H9 (cell line): ENCODE data around the gene COL4A1. TPM values are rescaled to one million over a fixed set of nuclear protein-coding genes. Genes with fewer than 3 reads are reported as not detected.

Source experiments
- DNase-seq: peaks from one replicate; pipeline ENCODE4 v3.0.0-alpha.2; 2017
- H2AFZ ChIP-seq: one replicate; pipeline ENCODE4 v1.6.1; 2013; ENCODE audit warnings: mild to moderate bottlenecking, low read length, control low read depth, moderate library complexity
- H2AK5ac ChIP-seq: 2 replicates; pipeline ENCODE4 v1.6.1; 2013; ENCODE audit warnings: low read length, control low read depth, mixed read lengths; ENCODE audit not compliant: insufficient read length
- H2BK120ac ChIP-seq: one replicate; pipeline ENCODE4 v1.6.1; 2013; ENCODE audit warnings: low read depth, mild to moderate bottlenecking, low read length, control low read depth, inconsistent platforms; ENCODE audit not compliant: poor library complexity, severe bottlenecking
- H2BK12ac ChIP-seq: 2 replicates; pipeline ENCODE4 v1.6.1; 2013; ENCODE audit warnings: low read length, control low read depth, mixed read lengths, low read depth; ENCODE audit not compliant: insufficient read length
- H2BK15ac ChIP-seq: 2 replicates; pipeline ENCODE4 v1.6.1; 2013; ENCODE audit warnings: low read depth, low read length, control low read depth
- H2BK20ac ChIP-seq: one replicate; pipeline ENCODE4 v1.6.1; 2013; ENCODE audit warnings: low read depth, mild to moderate bottlenecking, low read length, control low read depth, inconsistent platforms; ENCODE audit not compliant: poor library complexity, severe bottlenecking
- H2BK5ac ChIP-seq: 2 replicates; pipeline ENCODE4 v1.6.1; 2013; ENCODE audit warnings: low read length, control low read depth, mixed read lengths; ENCODE audit not compliant: insufficient read length
- H3K14ac ChIP-seq: 2 replicates; pipeline ENCODE4 v1.6.1; 2013; ENCODE audit warnings: low read length, control low read depth; ENCODE audit not compliant: insufficient read depth
- H3K18ac ChIP-seq: 2 replicates; pipeline ENCODE4 v1.6.1; 2013; ENCODE audit warnings: low read depth, mild to moderate bottlenecking, mixed read lengths, low read length, control low read depth; ENCODE audit not compliant: insufficient read length
- H3K23ac ChIP-seq: 2 replicates; pipeline ENCODE4 v1.6.1; 2013; ENCODE audit warnings: low read length, control low read depth, mixed read lengths, low read depth; ENCODE audit not compliant: insufficient read length
- H3K23me2 ChIP-seq: 2 replicates; pipeline ENCODE4 v1.6.1; 2013; ENCODE audit warnings: low read depth, mild to moderate bottlenecking, mixed read lengths, low read length, control low read depth; ENCODE audit not compliant: insufficient read length, poor library complexity, severe bottlenecking
- H3K27ac ChIP-seq: 2 replicates; pipeline ENCODE4 v1.5.1; 2013; ENCODE audit warnings: low read length, control low read depth, mixed read lengths, low read depth; ENCODE audit not compliant: insufficient read length
- H3K27me3 ChIP-seq: 2 replicates; pipeline ENCODE4 v1.6.1; 2013; ENCODE audit warnings: low read length, control low read depth, inconsistent platforms; ENCODE audit not compliant: insufficient read depth
- H3K4ac ChIP-seq: 2 replicates; pipeline ENCODE4 v1.6.1; 2013; ENCODE audit warnings: low read depth, mild to moderate bottlenecking, control low read depth, inconsistent platforms, low read length, moderate library complexity
- H3K4me1 ChIP-seq: 2 replicates; pipeline ENCODE4 v1.6.1; 2013; ENCODE audit warnings: low read length, control low read depth, inconsistent platforms; ENCODE audit not compliant: insufficient read depth
- H3K4me2 ChIP-seq: 2 replicates; pipeline ENCODE4 v1.6.1; 2013; ENCODE audit warnings: low read length, control low read depth, mixed read lengths; ENCODE audit not compliant: insufficient read length, insufficient read depth
- H3K56ac ChIP-seq: 2 replicates; pipeline ENCODE4 v1.6.1; 2013; ENCODE audit warnings: low read depth, mild to moderate bottlenecking, mixed read lengths, low read length, control low read depth; ENCODE audit not compliant: insufficient read length
- H3K79me1 ChIP-seq: 2 replicates; pipeline ENCODE4 v1.6.1; 2013; ENCODE audit warnings: low read depth, mild to moderate bottlenecking, moderate library complexity, low read length, control low read depth, inconsistent platforms; ENCODE audit not compliant: insufficient read depth, poor library complexity, severe bottlenecking
- H3K79me2 ChIP-seq: 2 replicates; pipeline ENCODE4 v1.6.1; 2013; ENCODE audit warnings: low read length, control low read depth, inconsistent platforms; ENCODE audit not compliant: insufficient read depth
- H3K9ac ChIP-seq: 2 replicates; pipeline ENCODE4 v1.6.1; 2013; ENCODE audit warnings: low read length, control low read depth, mixed read lengths; ENCODE audit not compliant: insufficient read length; ENCODE audit errors: extremely low read depth
- H3K9me3 ChIP-seq: one replicate; pipeline ENCODE4 v1.6.1; 2013; ENCODE audit warnings: low read depth, low read length, inconsistent platforms; ENCODE audit not compliant: control insufficient read depth
- H3T11ph ChIP-seq: one replicate; pipeline ENCODE4 v1.6.1; 2013; ENCODE audit warnings: mild to moderate bottlenecking, low read length, control low read depth, inconsistent platforms
- H4K20me1 ChIP-seq: one replicate; pipeline ENCODE4 v1.6.1; 2013; ENCODE audit not compliant: control insufficient read depth, insufficient read length, insufficient read depth
- H4K5ac ChIP-seq: 2 replicates; pipeline ENCODE4 v1.6.1; 2013; ENCODE audit warnings: low read depth, mild to moderate bottlenecking, mixed read lengths, low read length, control low read depth; ENCODE audit not compliant: insufficient read length
- H4K8ac ChIP-seq: replicated peaks from 2 replicates; pipeline ENCODE4 v1.6.1; 2013; ENCODE audit warnings: low read length, control low read depth, mixed read lengths, low read depth; ENCODE audit not compliant: insufficient read length
- H4K91ac ChIP-seq: 2 replicates; pipeline ENCODE4 v1.6.1; 2013; ENCODE audit warnings: low read depth, mild to moderate bottlenecking, moderate library complexity, mixed read lengths, low read length, control low read depth; ENCODE audit not compliant: insufficient read length
- H3K27ac Mint-ChIP-seq, 3 experiments: 2 replicates in 2 of 3; 3 replicates in 1 of 3; pipeline ENCODE4 v1.8.0; 2020 to 2021; ENCODE audit warnings: mixed read lengths in 3 of 3, mild to moderate bottlenecking in 1 of 3, moderate library complexity in 1 of 3
- H3K27me3 Mint-ChIP-seq: 2 replicates; pipeline ENCODE4 v1.8.0; 2021; ENCODE audit warnings: low read depth, mild to moderate bottlenecking, moderate library complexity, mixed read lengths
- H3K36me3 Mint-ChIP-seq, 3 experiments: 2 replicates in 2 of 3; 3 replicates in 1 of 3; pipeline ENCODE4 v1.8.0; 2020 to 2021; ENCODE audit warnings: low read depth in 3 of 3, mixed read lengths in 3 of 3; ENCODE audit not compliant: insufficient read depth in 1 of 3
- H3K4me1 Mint-ChIP-seq, 2 experiments: 2 replicates each; pipeline ENCODE4 v1.8.0; 2020; ENCODE audit warnings: mixed read lengths in 2 of 2
- H3K4me3 Mint-ChIP-seq, 2 experiments: 2 replicates in 1 of 2; 3 replicates in 1 of 2; pipeline ENCODE4 v1.8.0; 2020 to 2021; ENCODE audit warnings: mild to moderate bottlenecking in 2 of 2, mixed read lengths in 2 of 2, moderate library complexity in 1 of 2
- H3K9me3 Mint-ChIP-seq, 2 experiments: 2 replicates in 1 of 2; 3 replicates in 1 of 2; pipeline ENCODE4 v1.8.0; 2020; ENCODE audit warnings: mild to moderate bottlenecking in 2 of 2, mixed read lengths in 2 of 2, moderate library complexity in 1 of 2
- WGBS: extraction: QIAGEN DNeasy Blood & Tissue Kit; methylation state at CpG from one replicate; pipeline ENCODE4 v1.1.7; 2013; ENCODE audit warnings: missing lambda C conversion rate, low lambda C conversion rate, mixed read lengths; ENCODE audit not compliant: insufficient read length; ENCODE audit errors: extremely low coverage; 5-methylcytosine and 5-hydroxymethylcytosine counted together
- total RNA-seq: library from RNA; stranded (reverse); gene quantifications from 2 replicates; pipeline ENCODE4 v1.2.1, GENCODE V29; 2021
- TF ChIP-seq, protein P1 (sequence below): fragments of 200-600 bp; sonication (generic); conservative IDR thresholded peaks from 3 replicates; pipeline ENCODE4 v1.8.0; 2021; ENCODE audit warnings: antibody characterized with exemption, mild to moderate bottlenecking

Gene COL4A1
- total RNA-seq, 1 experiment from 2014 or later = 73.1 TPM

DNA sequence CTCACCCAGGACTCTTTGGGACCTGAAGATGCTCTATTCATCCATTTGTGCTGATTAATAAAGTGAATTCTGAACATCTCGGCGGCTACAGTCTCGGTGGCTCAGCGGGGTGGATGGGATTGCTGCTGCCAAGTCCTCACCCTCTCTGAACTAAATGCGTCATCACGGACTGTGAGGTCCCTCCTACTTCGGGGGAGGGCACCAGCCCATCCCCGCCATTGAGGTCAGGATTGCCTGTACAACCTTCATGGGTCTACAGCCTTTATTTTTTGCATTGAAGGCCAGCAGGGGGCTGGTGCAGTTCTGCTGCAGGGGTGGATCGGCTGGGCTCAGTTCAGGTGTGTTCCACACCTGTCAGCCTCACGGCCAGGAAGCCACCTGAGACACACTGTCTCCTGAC is 181.8 kb downstream of the COL4A1 start:
- peaks cover 15% of the 10 kb centered on the region for H3K27me3 Mint-ChIP-seq
- H3K27ac Mint-ChIP-seq = no peak overlapping the region
- TF ChIP-seq, protein P1, sequence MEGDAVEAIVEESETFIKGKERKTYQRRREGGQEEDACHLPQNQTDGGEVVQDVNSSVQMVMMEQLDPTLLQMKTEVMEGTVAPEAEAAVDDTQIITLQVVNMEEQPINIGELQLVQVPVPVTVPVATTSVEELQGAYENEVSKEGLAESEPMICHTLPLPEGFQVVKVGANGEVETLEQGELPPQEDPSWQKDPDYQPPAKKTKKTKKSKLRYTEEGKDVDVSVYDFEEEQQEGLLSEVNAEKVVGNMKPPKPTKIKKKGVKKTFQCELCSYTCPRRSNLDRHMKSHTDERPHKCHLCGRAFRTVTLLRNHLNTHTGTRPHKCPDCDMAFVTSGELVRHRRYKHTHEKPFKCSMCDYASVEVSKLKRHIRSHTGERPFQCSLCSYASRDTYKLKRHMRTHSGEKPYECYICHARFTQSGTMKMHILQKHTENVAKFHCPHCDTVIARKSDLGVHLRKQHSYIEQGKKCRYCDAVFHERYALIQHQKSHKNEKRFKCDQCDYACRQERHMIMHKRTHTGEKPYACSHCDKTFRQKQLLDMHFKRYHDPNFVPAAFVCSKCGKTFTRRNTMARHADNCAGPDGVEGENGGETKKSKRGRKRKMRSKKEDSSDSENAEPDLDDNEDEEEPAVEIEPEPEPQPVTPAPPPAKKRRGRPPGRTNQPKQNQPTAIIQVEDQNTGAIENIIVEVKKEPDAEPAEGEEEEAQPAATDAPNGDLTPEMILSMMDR = no peak
- Histone ChIP-seq H4K91ac (no peak overlapping the region), H3K27ac (no peak overlapping the region), H2AFZ (no peak overlapping the region), H3K4ac (no peak overlapping the region), H2BK20ac (no peak overlapping the region), H4K8ac (no peak overlapping the region), H3K23ac (no peak overlapping the region), H3T11ph (no peak overlapping the region), H2BK12ac (no peak overlapping the region), H3K79me2 (no peaks in the 10 kb centered on the region), H3K18ac (no peak overlapping the region), H2AK5ac (no peak overlapping the region), H3K23me2 (no peaks in the 10 kb centered on the region), H4K5ac (no peak overlapping the region), H2BK120ac (no peak overlapping the region), H2BK15ac (no peak overlapping the region), H3K27me3 (no peaks in the 10 kb centered on the region), H3K4me2 (no peak overlapping the region), H3K9ac (no peak overlapping the region), H4K20me1 (no peaks in the 10 kb centered on the region), H2BK5ac (no peak overlapping the region), H3K56ac (no peak overlapping the region), H3K79me1 (no peaks in the 10 kb centered on the region), H3K9me3 (no peaks in the 10 kb centered on the region), H3K4me1 (no peaks in the 10 kb centered on the region; the same call in 1 of the 2 replicates), H3K14ac (no peak overlapping the region)
- no peak overlapping the region; a peak in 1 of 5 replicates for H3K4me3 Mint-ChIP-seq
- peaks cover 53 to 63% of the 10 kb centered on the region in 2 experiments for H3K4me1 Mint-ChIP-seq
- WGBS = no CpG with 5 or more reads among the region's 10 CpGs
- no peaks in the 10 kb centered on the region; a peak in 1 of 7 replicates for H3K36me3 Mint-ChIP-seq
- H3K9me3 Mint-ChIP-seq = no peaks in the 10 kb centered on the region
- DNase-seq = no peak
